Suppressor macrophage treated with lipopolysaccharide for 1 hour (primary cell): ENCODE measurements around the gene CD101.

ENCODE experiments used
- DNase-seq, 3 donors: peaks; one replicate each; pipeline ENCODE4 v3.0.0-alpha.2; 2020 to 2022

The CD101 gene

GRCh38 chr1:116987256-116987555 is 14.4 kb upstream of the CD101 start:
- peak in 1 of 3 donors; percentile 21 for DNase-seq

GRCh38 chr1:116988248-116988647 is 13.3 kb upstream of the CD101 start:
- peak in 2 of 3 donors; percentile 24 to 41 for DNase-seq

GRCh38 chr1:116988908-116989307 is 12.7 kb upstream of the CD101 start:
- DNase-seq = no peak

DNA sequence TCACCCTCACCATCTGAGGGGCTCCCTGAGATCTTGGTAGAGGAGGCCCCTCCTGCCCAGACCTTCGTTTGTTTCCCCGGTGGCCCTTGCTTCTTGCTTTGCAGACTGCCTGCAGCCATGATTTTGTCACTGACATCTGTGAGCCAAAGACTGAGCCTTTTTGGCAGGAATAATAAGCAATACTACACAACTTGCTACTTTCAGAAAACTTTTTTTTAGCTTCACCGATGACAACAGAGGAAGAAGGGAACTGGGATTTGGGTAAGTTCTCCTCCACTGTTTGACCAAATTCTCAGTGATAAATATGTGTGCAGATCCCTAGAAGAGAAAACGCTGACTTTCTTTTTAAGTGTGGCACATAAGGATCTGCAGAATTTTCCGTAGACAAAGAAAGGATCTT is 11.7 kb upstream of the CD101 start:
- DNase-seq = peak in 1 of 3 donors; percentile 37

DNA sequence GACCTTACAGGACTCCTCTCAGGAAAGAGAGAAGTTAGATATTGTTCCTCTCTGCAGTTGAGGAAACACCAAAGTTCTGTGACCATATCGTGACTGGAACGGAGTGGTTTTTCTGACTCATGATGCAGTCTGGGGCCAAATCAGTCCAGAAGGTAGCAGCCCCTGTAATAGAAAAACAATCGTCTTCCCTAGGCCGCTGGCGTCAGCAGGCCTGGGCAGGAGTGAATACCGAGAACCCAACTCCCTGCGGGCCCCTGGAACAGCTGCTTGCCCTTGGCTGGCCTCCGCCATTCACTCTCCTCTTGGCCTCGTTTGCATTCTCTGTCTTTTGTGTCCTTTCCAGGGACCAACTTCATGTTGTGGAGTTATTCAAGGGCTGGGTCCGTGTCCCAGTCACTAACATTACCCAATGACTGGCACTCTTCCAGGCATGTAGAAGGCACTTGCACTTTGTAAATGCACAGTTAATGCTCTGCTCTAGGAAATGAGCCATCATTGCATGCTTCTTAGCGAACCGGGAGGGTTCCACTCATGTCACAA is 10.9 kb upstream of the CD101 start:
- DNase-seq = peak; percentile 83 to 93 (median 91)

- peak; percentile 32 to 63 (median 62) for DNase-seq
These were observed 10.3 kb upstream of the CD101 start for GRCh38 chr1:116991171-116991845.

GRCh38 chr1:116991918-116992317 is 9.6 kb upstream of the CD101 start:
- DNase-seq = no peak

DNA sequence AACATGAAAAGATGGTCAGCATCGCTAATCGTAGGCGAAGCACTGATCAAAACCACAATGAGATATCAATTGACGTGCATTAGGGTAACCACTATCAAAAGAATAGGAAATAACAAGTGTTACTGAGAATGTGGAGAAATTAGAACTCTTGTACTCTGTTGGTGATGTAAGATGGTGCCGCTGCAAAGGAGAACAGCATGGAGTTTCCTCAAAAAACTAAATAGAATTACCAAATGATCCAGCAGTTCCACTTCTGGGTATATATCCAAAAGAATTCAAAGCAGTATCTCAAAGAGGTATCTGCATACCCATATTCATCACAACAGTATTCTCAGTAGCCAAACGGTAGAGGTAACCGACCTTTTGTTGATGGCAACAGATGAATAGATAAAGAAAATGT is 8.3 kb upstream of the CD101 start:
- peak in 2 of 3 donors; percentile 52 to 59 for DNase-seq

DNA sequence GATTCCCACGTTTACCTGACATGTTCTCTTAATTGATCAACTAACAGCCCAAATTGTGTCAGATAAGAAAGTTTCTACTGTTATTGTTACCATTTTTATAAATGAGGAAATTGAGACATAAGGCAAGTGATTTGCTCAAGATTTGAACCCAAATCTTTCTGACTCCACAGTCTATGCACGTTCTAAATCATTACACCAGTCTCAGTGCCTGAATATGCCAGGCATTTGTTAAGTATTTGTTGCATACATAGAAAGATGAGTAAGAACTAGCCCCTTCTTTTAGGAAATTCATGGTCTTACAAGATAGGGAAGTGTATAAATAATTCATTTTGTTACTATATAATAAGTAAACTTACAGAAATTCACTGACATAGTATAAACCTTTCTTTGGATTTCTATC is 7.1 kb upstream of the CD101 start:
- peak in 2 of 3 donors; percentile 39 to 44 for DNase-seq

GRCh38 chr1:116997066-116997465 is 4.5 kb upstream of the CD101 start:
- no peak for DNase-seq

GRCh38 chr1:116997636-116998035 is 3.9 kb upstream of the CD101 start:
- DNase-seq = no peak

GRCh38 chr1:116999596-116999995 is 2.0 kb upstream of the CD101 start:
- DNase-seq = no peak

- DNase-seq = no peak
These were observed 1.4 kb upstream of the CD101 start for GRCh38 chr1:117000142-117000541.

DNA sequence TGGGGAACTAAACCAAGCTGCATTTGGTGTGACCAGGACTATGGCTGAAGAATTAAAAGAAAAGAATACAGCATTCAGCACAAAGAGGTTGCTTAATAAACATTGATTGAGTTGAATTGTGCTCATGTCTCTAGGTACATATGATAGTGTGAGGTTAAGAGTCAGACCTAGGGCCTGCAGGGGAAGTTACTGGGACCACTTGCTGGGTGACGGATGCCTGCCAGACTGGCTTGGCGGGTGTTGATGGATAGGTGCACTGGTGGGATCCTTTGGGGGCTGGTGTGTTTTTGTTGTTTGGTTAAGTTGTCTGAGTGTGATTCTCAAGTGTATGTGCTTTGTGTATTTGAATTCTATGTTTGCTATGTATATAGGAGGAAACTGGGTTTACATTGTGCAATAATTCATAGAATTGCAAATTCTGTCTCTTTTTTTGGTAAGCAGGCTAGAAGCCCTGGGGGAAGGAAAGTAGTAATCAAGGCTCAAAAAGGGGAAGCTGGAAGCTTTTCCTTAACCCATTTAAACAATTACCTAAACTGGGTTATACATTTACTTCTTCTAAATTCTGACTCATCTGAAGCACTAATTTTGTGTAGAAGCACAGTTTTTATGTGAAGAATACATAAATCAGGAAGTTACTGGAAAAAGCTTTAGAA is 1.8 kb downstream of the CD101 start:
- peak; percentile 75 to 95 (median 91) for DNase-seq

DNA sequence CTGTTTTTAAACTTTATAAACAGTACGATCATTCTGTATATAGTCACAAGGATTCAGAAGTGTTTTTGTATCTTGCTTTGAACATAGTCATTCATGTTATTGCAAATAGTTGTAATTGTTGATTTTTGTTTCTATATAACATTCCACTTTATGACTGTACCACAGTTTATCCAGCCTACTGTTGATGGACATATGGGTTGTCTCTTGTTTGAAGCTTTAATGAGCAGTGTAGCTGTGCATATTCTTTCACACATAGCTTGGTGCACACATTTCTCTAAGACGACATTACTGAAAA is 6.1 kb downstream of the CD101 start:
- DNase-seq = no peak

- peak in 2 of 3 donors; percentile 42 to 46 for DNase-seq
These were observed 7.1 kb downstream of the CD101 start for GRCh38 chr1:117008656-117009055.

GRCh38 chr1:117009132-117009531 is 7.6 kb downstream of the CD101 start:
- DNase-seq = peak; percentile 63 to 81 (median 80)

DNA sequence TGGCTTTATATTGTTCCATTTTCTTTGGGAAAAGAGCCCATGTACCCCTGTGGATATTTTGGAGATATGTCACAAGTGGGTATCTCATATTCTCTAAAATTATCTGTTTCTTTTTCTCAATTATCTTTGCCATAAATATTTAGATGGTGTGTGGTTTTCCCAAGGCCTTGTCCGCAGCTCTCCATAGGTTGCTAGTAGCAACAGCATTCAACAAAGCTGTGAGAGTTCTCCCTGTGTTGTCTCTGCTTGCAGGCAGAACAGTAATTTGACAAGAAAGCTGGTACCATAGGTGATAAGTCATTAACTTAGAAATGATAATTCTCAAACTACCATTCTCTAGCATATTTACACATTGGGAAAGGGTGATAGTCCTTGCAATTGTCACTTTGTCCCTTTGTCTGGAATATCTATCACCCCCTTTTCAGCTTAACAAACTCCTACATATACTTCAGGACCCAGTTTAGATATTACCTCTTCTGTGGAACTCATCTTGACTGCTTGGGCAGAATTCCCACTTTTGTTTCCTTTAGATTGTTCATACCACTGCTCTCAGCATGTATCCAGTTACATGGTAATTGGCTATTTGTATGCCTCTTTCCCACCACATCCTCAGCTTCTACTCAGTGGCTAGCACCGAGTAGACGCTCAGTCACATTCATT is 8.9 kb downstream of the CD101 start:
- DNase-seq = no peak

DNA sequence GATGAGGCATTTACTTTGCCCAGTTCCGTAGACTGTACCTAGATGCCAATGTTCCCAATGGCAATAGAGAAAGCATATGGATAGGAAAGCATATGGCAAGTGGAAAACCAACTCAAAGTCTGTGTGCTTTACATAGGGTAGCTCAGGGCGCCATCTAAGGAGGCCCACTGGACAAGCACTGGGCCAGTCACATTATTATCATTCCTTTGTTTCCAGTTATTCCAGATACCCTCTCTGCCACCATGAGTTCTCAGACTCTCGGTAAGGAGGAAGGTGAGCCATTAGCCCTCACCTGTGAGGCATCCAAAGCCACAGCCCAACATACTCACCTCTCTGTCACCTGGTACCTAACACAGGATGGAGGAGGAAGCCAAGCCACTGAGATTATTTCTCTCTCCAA is 9.8 kb downstream of the CD101 start:
- DNase-seq = no peak

- DNase-seq = no peak
These were observed 11.8 kb downstream of the CD101 start for GRCh38 chr1:117013309-117013858.

GRCh38 chr1:117014209-117014608 is 12.6 kb downstream of the CD101 start:
- no peak for DNase-seq

DNA sequence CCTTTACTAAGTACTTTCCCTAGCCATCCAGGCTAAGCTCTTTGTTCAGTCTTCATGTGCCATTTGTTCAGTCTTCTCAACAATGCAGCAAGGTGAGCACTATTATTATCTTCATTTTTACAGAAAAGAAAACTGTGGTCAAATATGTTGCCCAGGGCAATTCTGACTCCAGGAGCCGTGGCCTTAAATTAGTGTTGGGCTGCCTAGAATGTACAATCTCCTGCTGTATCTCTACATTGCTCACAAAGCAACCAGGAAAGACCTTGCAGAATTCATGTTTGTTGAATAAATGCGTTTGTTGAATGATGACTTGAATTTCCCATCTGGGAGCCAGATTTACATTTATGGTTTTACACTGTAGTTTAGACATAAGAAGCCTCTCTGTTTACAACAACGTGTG is 14.2 kb downstream of the CD101 start:
- DNase-seq = no peak

DNA sequence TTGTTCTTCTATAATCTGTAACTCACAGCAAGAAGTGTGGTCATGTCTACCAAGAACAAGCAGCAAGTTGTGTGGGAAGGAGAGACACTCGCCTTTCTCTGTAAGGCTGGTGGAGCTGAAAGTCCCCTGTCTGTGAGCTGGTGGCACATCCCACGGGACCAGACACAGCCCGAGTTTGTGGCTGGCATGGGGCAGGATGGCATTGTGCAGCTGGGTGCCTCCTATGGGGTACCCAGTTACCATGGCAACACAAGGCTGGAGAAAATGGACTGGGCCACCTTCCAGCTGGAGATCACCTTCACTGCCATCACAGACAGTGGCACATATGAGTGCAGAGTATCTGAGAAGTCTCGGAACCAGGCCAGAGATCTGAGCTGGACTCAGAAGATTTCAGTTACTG is 15.5 kb downstream of the CD101 start:
- no peak for DNase-seq

- DNase-seq = peak in 1 of 3 donors; percentile 23
These were observed 16.1 kb downstream of the CD101 start for GRCh38 chr1:117017648-117018047.
